Measurements from ENCODE around the gene E2F4. TPM values are rescaled to one million over a fixed set of nuclear protein-coding genes. Genes with fewer than 3 reads are reported as not detected.

The E2F4 gene
- total and polyA plus RNA-seq, 2 of the 13 experiments (the other 11 are each of a cell fraction or from before 2014, with no cell fraction given): 84.8 to 91.2 TPM

DNA sequence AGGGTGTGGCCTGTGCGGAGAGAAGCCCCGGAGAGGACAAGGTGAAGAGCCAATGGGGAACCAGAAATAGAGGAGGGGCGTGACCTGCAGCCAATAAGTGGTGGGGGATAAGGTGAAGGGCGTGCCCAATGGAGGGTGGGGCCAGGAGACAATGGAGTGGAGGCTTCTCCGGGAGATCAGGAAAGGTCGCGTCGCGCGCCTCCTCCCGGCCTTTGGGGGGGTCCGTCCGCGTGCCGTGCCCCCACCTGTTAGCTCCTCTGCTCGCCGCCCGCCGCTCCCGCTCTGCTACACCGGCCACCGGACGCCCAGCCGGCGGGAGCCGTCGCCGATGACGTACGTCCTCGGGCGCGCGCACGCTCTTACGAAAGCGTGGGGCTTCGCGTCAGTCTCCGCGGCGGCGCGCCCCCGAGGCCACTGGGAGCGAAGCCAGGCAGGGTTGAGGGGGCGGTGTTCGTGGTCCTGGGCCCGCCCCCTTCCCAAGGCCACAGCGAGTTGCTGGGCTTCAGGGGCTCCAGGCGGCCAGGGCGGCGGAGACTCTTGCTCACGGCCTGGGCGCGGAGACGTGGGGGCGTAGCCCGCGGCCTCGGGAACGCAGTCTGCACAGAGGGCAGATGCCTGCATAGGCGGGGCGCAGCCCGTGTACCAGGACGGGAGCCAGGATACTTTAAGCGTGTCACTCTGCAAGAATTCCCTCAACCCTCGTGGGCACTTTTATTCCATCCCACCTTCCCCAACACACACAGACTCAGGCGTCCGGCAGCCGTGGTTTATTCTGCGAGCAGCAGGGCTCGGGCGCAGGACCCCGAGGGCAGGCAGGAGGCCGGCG lies 8.1 kb upstream of the E2F4 start, which contains the start of gene MATCAP1 (continued):
- peak; percentile 97 for TF ChIP-seq CREB1 (IDR thresholded peaks at IDR 0.05)
- peak; percentile 84 for TF ChIP-seq CREB1 (CRISPR knock-in tag; IDR thresholded peaks at IDR 0.05)
- TF ChIP-seq KDM5B (CRISPR knock-in tag; IDR thresholded peaks at IDR 0.05; ENCODE audit: borderline replicate concordance): peak; percentile 92
- TF ChIP-seq, protein P1, sequence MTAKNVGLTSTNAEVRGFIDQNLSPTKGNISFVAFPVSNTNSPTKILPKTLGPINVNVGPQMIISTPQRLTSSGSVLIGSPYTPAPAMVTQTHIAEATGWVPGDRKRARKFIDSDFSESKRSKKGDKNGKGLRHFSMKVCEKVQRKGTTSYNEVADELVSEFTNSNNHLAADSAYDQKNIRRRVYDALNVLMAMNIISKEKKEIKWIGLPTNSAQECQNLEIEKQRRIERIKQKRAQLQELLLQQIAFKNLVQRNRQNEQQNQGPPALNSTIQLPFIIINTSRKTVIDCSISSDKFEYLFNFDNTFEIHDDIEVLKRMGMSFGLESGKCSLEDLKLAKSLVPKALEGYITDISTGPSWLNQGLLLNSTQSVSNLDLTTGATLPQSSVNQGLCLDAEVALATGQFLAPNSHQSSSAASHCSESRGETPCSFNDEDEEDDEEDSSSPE (CRISPR knock-in tag; IDR thresholded peaks at IDR 0.05): peak; percentile 84
- TF ChIP-seq YY1 (IDR thresholded peaks at IDR 0.05; ENCODE audit: insufficient read depth, insufficient replicate concordance, low read depth, low read length): peak; percentile 61
- peak; percentile 95 for TF ChIP-seq SPEN (CRISPR knock-in tag; IDR thresholded peaks at IDR 0.05; ENCODE audit: low read depth)
- TF ChIP-seq ZNF264 (CRISPR knock-in tag; IDR thresholded peaks at IDR 0.05): peak; percentile 15; the same call in 1 of the 2 replicates
- no peak for TF ChIP-seq MLLT10 (CRISPR knock-in tag; IDR thresholded peaks at IDR 0.05)
- peak; percentile 84; the same call in 1 of the 2 replicates for TF ChIP-seq KLF9 (CRISPR knock-in tag; IDR thresholded peaks at IDR 0.05; ENCODE audit: low read depth)
- no peak; the same call in 1 of the 2 replicates for TF ChIP-seq BRD4 (CRISPR knock-in tag; IDR thresholded peaks at IDR 0.05)
- 0 out of 2 replicates have a peak, but pooled peaks have one; percentile 56 for TF ChIP-seq ESRRA (CRISPR knock-in tag; IDR thresholded peaks at IDR 0.05; ENCODE audit: low read depth)
- no peak for TF ChIP-seq ZNF337 (CRISPR knock-in tag; IDR thresholded peaks at IDR 0.05; ENCODE audit: borderline replicate concordance, low read depth)
- TF ChIP-seq NFATC3 (CRISPR knock-in tag; IDR thresholded peaks at IDR 0.05): peak; percentile 77; the same call in 1 of the 2 replicates
- TF ChIP-seq ZNF546 (CRISPR knock-in tag; conservative IDR thresholded peaks at IDR 0.05): 0 out of 2 replicates have a peak, but pooled peaks have one; percentile 26
- TF ChIP-seq NR2C2 (CRISPR knock-in tag; IDR thresholded peaks at IDR 0.05; ENCODE audit: borderline replicate concordance): peak; percentile 72
- TF ChIP-seq POLR2G (IDR thresholded peaks at IDR 0.05; ENCODE audit: low read depth, low read length): peak; percentile 79
- TF ChIP-seq MZF1 (CRISPR knock-in tag; IDR thresholded peaks at IDR 0.05; ENCODE audit: borderline replicate concordance): no peak
- peak; percentile 29 for TF ChIP-seq ELF1 (CRISPR knock-in tag; IDR thresholded peaks at IDR 0.05)
- TF ChIP-seq ZFP36 (IDR thresholded peaks at IDR 0.05; ENCODE audit: borderline replicate concordance, low read depth, low read length, partially characterized antibody): no peak
- TF ChIP-seq, protein P2, sequence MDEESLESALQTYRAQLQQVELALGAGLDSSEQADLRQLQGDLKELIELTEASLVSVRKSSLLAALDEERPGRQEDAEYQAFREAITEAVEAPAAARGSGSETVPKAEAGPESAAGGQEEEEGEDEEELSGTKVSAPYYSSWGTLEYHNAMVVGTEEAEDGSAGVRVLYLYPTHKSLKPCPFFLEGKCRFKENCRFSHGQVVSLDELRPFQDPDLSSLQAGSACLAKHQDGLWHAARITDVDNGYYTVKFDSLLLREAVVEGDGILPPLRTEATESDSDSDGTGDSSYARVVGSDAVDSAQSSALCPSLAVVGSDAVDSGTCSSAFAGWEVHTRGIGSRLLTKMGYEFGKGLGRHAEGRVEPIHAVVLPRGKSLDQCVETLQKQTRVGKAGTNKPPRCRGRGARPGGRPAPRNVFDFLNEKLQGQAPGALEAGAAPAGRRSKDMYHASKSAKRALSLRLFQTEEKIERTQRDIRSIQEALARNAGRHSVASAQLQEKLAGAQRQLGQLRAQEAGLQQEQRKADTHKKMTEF (CRISPR knock-in tag; IDR thresholded peaks at IDR 0.05): peak; percentile 96
- TF ChIP-seq MXD4 (CRISPR knock-in tag; IDR thresholded peaks at IDR 0.05): peak; percentile 81
- TF ChIP-seq ZNF772 (CRISPR knock-in tag; IDR thresholded peaks at IDR 0.05): 0 out of 2 replicates have a peak, but pooled peaks have one; percentile 62
- TF ChIP-seq SNAPC2 (CRISPR knock-in tag; IDR thresholded peaks at IDR 0.05): peak; percentile 87
- no peak for TF ChIP-seq PHF5A (CRISPR knock-in tag; IDR thresholded peaks at IDR 0.05; ENCODE audit: low read depth, unreplicated experiment)
- no peak for TF ChIP-seq ZC3H4 (CRISPR knock-in tag; IDR thresholded peaks at IDR 0.05; ENCODE audit: borderline replicate concordance)
- TF ChIP-seq, protein P3, sequence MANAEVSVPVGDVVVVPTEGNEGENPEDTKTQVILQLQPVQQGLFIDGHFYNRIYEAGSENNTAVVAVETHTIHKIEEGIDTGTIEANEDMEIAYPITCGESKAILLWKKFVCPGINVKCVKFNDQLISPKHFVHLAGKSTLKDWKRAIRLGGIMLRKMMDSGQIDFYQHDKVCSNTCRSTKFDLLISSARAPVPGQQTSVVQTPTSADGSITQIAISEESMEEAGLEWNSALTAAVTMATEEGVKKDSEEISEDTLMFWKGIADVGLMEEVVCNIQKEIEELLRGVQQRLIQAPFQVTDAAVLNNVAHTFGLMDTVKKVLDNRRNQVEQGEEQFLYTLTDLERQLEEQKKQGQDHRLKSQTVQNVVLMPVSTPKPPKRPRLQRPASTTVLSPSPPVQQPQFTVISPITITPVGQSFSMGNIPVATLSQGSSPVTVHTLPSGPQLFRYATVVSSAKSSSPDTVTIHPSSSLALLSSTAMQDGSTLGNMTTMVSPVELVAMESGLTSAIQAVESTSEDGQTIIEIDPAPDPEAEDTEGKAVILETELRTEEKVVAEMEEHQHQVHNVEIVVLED (CRISPR knock-in tag; IDR thresholded peaks at IDR 0.05; ENCODE audit: borderline replicate concordance): peak; percentile 99
- no peak for TF ChIP-seq AGO1 (IDR thresholded peaks at IDR 0.05; ENCODE audit: low read depth, low read length, poor library complexity, severe bottlenecking)
